ENCODE results near the gene CAMSAP1.

Gene CAMSAP1

GRCh38 chr9:135782946-135783345 lies 124.4 kb downstream of the CAMSAP1 start:
- TF ChIP-seq BACH2 (CRISPR knock-in tag; IDR thresholded peaks at IDR 0.05; ENCODE audit: borderline replicate concordance): no peak
- no peak for ATAC-seq

- no peak for ATAC-seq
- TF ChIP-seq TSHZ2 (CRISPR knock-in tag; IDR thresholded peaks at IDR 0.05): no peak
- TF ChIP-seq RARB (CRISPR knock-in tag; IDR thresholded peaks at IDR 0.05): no peak
- TF ChIP-seq GLIS3 (CRISPR knock-in tag; IDR thresholded peaks at IDR 0.05): no peak
- no peak for TF ChIP-seq OSR1 (CRISPR knock-in tag; IDR thresholded peaks at IDR 0.05)
- TF ChIP-seq CSRNP3 (CRISPR knock-in tag; IDR thresholded peaks at IDR 0.05): no peak
- no peak for TF ChIP-seq POU6F1 (CRISPR knock-in tag; IDR thresholded peaks at IDR 0.05; ENCODE audit: borderline replicate concordance, low read depth)
- TF ChIP-seq ISL1 (CRISPR knock-in tag; IDR thresholded peaks at IDR 0.05): no peak
- no peak for TF ChIP-seq ZNF8 (CRISPR knock-in tag; IDR thresholded peaks at IDR 0.05)
- no peak for TF ChIP-seq ARNTL (CRISPR knock-in tag; IDR thresholded peaks at IDR 0.05; ENCODE audit: borderline replicate concordance, low read depth)
- TF ChIP-seq TCF4 (CRISPR knock-in tag; IDR thresholded peaks at IDR 0.05; ENCODE audit: borderline replicate concordance): no peak
- no peak for TF ChIP-seq PATZ1 (CRISPR knock-in tag; IDR thresholded peaks at IDR 0.05; ENCODE audit: borderline replicate concordance)
- no peak for TF ChIP-seq ZFP3 (CRISPR knock-in tag; IDR thresholded peaks at IDR 0.05)
These were observed 126.7 kb downstream of the CAMSAP1 start for GRCh38 chr9:135780626-135781025.

- ATAC-seq: no peak
- no peak for TF ChIP-seq ZNF565 (CRISPR knock-in tag; conservative IDR thresholded peaks at IDR 0.05; ENCODE audit: low read depth)
- no peak for TF ChIP-seq TSHZ2 (CRISPR knock-in tag; IDR thresholded peaks at IDR 0.05)
These were observed 127.3 kb downstream of the CAMSAP1 start for GRCh38 chr9:135780086-135780485.

GRCh38 chr9:135779571-135779970 lies 127.8 kb downstream of the CAMSAP1 start:
- ATAC-seq: no peak
- no peak for TF ChIP-seq CREB5 (CRISPR knock-in tag; IDR thresholded peaks at IDR 0.05; ENCODE audit: low read depth)
- TF ChIP-seq ISL1 (CRISPR knock-in tag; IDR thresholded peaks at IDR 0.05): no peak
- TF ChIP-seq ZNF8 (CRISPR knock-in tag; IDR thresholded peaks at IDR 0.05): no peak
- TF ChIP-seq ZFP30 (CRISPR knock-in tag; IDR thresholded peaks at IDR 0.05): no peak
- no peak for TF ChIP-seq GLIS3 (CRISPR knock-in tag; IDR thresholded peaks at IDR 0.05)
- TF ChIP-seq CSRNP3 (CRISPR knock-in tag; IDR thresholded peaks at IDR 0.05): no peak
- no peak for TF ChIP-seq RARB (CRISPR knock-in tag; IDR thresholded peaks at IDR 0.05)
- no peak for TF ChIP-seq OSR1 (CRISPR knock-in tag; IDR thresholded peaks at IDR 0.05)
- TF ChIP-seq TOX (CRISPR knock-in tag; IDR thresholded peaks at IDR 0.05; ENCODE audit: borderline replicate concordance): no peak

All from SK-N-SH treated with all-trans-retinoic acid at 6 μM for 48 hours (cell line).